Measurements from ENCODE around the gene SPTBN1.

GRCh38 chr2:54553775-54554174 is 97.6 kb downstream of the SPTBN1 start:
- no peak for TF ChIP-seq CBX5 (CRISPR knock-in tag; IDR thresholded peaks at IDR 0.05; ENCODE audit: borderline replicate concordance)
- TF ChIP-seq ZNF430 (CRISPR knock-in tag; IDR thresholded peaks at IDR 0.05) = no peak
- TF ChIP-seq BRCA1 (CRISPR knock-in tag; IDR thresholded peaks at IDR 0.05) = no peak
- TF ChIP-seq SP2 (CRISPR knock-in tag; IDR thresholded peaks at IDR 0.05) = no peak
- TF ChIP-seq CREB1 (IDR thresholded peaks at IDR 0.05) = no peak
- TF ChIP-seq CREB1 (CRISPR knock-in tag; IDR thresholded peaks at IDR 0.05) = no peak
- no peak for TF ChIP-seq ZNF781 (CRISPR knock-in tag; IDR thresholded peaks at IDR 0.05; ENCODE audit: borderline replicate concordance, not compliant biosample characterization)
- no peak for TF ChIP-seq ZNF547 (CRISPR knock-in tag; IDR thresholded peaks at IDR 0.05)
- no peak for TF ChIP-seq MAZ (IDR thresholded peaks at IDR 0.05; ENCODE audit: borderline replicate concordance, low read depth, low read length)
- no peak for TF ChIP-seq MAZ (CRISPR knock-in tag; IDR thresholded peaks at IDR 0.05; ENCODE audit: low read depth)
- no peak for TF ChIP-seq ZFX (CRISPR knock-in tag; IDR thresholded peaks at IDR 0.05; ENCODE audit: low read depth)
- TF ChIP-seq HIVEP1 (CRISPR knock-in tag; IDR thresholded peaks at IDR 0.05) = no peak
- TF ChIP-seq, protein P1, sequence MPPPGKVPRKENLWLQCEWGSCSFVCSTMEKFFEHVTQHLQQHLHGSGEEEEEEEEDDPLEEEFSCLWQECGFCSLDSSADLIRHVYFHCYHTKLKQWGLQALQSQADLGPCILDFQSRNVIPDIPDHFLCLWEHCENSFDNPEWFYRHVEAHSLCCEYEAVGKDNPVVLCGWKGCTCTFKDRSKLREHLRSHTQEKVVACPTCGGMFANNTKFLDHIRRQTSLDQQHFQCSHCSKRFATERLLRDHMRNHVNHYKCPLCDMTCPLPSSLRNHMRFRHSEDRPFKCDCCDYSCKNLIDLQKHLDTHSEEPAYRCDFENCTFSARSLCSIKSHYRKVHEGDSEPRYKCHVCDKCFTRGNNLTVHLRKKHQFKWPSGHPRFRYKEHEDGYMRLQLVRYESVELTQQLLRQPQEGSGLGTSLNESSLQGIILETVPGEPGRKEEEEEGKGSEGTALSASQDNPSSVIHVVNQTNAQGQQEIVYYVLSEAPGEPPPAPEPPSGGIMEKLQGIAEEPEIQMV (CRISPR knock-in tag; IDR thresholded peaks at IDR 0.05; ENCODE audit: low read depth) = no peak
- TF ChIP-seq CBX2 (IDR thresholded peaks at IDR 0.05; ENCODE audit: low read depth, low read length) = no peak
- no peak for TF ChIP-seq CBX2 (CRISPR knock-in tag; IDR thresholded peaks at IDR 0.05; ENCODE audit: low read depth)
- TF ChIP-seq POLR2A (IDR thresholded peaks at IDR 0.05; ENCODE audit: insufficient read depth in 1 of 2, low read depth in 2 of 2, low read length in 2 of 2) = no peak
